HEK293T (cell line): Measurements from ENCODE around the gene RPS27.

ENCODE experiments used
- BHLHE40 ChIP-seq: fragments of 450-650 bp; IDR thresholded peaks from 2 replicates; pipeline ENCODE4 v1.6.1; 2016; ENCODE audit warnings: mild to moderate bottlenecking, moderate library complexity, borderline replicate concordance
- FOXM1 ChIP-seq: fragments of 450-650 bp; IDR thresholded peaks from 2 replicates; pipeline ENCODE4 v1.6.1; 2017; ENCODE audit warnings: mild to moderate bottlenecking, borderline replicate concordance
- L3MBTL2 ChIP-seq: fragments of 450-650 bp; conservative IDR thresholded peaks from 2 replicates; pipeline ENCODE4 v1.6.1; 2016; ENCODE audit warnings: mild to moderate bottlenecking
- NFRKB ChIP-seq: fragments of 450-650 bp; IDR thresholded peaks from 2 replicates; pipeline ENCODE4 v1.6.1; 2016; ENCODE audit warnings: mild to moderate bottlenecking, moderate library complexity
- SP1 ChIP-seq: fragments of 450-650 bp; IDR thresholded peaks from 2 replicates; pipeline ENCODE4 v1.6.1; 2017

- TF ChIP-seq NFRKB = no peak
- no peak for TF ChIP-seq BHLHE40
- no peak for TF ChIP-seq SP1
- no peak for TF ChIP-seq L3MBTL2
- TF ChIP-seq FOXM1 = no peak
Measured at GRCh38 chr1:153973525-153973924, 17.0 kb upstream of the RPS27 start.
